ENCODE measurements around the gene GALNT5.
"Not testable (repeated sequence)": the region's sequence is repeated elsewhere in the genome, so short reads cannot be mapped to it uniquely, and the experiment has no call there.

GALNT5 gene

DNA sequence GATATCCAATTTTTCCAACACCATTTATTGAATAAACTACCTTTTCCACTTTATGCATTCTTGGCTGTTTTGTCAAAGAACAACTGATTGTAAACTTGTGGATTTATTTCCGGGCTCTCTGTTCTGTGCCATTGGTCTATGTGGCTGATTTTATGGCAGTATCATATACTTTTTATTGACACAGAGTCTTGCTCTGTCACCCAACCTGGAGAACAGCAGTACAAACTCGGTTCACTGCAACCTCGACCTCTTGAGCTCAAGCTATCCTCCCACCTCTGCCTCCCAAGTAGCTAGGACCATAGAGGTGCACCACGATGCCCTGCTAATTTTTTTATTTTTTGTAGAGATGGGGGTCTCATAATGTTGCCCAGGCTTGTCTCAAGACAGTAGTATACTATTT lies 6.7 kb upstream of the GALNT5 start:
- no peak for DNase-seq

DNA sequence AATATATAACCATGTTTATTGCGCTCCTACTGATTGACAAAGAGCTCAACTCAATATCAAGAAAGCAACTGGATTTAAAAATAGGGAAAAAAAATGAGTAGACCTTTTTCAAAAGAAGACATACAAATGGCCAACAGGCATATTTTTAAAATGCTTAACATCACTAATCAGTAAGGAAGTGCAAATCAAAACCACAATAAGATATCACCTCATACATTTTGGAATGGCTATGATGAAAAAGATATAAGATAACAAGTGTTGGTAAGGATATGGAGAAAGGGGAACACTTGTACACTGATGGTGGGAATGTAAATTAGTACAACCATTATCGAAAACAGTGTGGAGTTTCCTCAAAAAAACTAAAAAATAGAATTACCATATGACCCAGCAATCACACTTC lies 5.6 kb upstream of the GALNT5 start:
- DNase-seq, result no peak

DNA sequence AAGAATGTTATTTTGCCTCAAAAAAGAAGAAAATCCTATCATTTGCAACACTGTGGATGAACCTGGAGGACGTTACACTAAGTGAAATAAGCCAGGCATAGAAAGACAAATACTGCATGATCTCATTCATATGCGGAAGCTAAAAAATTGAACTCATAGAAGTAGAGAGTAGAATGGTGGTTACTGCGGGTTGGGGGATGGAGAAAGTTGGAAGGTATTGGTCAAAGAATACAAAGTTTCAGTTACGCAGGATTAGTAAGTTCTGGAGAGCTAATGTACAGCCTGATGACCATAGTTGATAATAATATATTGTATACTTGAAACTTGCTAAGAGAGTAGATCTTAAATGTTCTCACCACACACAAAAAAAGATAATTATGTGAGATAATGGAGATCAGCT lies 5.0 kb upstream of the GALNT5 start:
- DNase-seq, result no peak

DNA sequence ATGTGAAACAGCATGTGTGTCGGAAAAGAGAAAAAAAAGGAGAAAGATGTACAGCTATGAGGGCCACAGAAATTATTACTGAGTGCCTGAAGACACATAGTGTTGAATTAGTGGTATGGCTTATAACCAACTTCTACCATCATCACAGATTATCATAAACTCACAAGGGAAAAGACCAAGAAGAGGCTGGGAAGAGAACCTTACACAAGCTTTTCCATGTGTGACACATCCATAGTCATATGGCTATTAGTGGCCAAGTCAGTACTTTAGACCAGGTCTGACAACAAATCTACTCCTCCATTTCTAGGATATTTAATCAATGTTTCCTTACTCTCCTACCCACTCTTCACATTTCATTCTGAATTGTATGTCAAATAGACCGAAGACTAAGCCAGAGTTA lies 3.5 kb upstream of the GALNT5 start:
- no peak for DNase-seq

DNA sequence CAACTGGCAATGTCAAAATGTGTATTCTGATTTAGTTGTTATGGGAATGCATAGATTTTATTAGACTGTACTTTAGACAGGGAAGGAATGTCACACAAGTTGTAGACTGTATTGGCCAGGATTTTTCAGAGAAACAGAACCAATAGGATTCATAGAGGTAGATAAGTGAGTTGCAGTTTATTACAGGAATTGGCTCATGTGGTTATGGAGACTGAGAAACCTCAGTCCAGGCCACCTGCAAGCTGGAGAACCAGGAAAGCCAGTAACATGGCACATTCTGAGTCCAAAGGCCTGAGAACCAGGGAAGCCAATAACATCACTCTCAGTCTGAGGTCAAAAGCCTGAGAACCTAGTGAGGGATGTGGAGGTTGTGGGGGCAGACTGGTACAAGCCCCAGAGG lies 1.8 kb upstream of the GALNT5 start:
- DNase-seq, result no peak

DNA sequence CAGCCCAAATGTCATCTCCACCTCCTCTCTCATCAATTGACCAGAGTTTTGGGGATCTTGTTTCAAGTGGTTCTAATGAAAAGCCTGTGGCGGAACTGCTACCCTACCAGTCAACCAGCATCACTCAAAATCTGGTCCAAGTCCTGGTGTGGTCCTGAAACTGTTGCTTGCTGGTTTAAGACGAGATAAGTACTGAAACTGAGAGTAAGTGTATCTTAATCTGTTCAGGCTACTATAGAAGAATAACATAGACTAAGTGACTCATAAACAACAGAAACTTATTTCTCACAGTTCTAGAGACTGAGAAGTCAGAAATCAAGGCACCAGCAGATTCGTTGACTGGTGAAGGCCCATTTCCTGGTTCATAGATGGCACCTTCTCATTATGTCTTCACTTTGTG lies 879 bp upstream of the GALNT5 start:
- DNase-seq, result no peak

DNA sequence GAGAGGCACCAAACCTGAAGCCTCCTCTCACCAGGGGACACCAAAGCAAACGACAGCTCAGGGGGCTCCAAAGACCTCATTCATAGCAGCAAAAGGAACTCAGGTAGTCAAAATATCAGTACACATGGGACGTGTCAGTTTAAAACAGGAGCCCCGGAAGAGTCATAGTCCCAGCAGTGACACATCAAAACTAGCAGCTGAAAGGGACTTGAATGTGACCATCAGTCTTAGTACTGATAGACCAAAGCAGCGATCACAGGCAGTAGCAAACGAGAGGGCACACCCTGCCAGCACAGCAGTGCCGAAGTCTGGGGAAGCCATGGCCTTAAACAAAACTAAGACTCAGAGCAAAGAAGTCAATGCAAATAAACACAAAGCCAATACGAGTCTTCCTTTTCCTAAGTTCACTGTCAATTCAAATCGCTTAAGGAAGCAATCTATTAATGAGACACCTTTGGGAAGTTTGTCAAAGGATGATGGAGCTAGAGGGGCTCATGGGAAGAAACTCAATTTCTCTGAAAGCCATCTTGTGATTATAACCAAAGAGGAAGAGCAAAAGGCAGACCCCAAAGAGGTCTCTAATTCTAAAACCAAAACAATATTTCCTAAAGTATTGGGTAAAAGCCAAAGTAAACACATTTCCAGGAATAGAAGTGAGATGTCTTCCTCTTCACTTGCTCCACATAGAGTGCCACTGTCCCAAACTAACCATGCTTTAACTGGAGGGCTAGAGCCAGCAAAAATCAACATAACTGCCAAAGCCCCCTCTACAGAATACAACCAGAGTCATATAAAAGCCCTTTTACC lies 1.2 kb downstream of the GALNT5 start:
- DNase-seq, result no peak

DNA sequence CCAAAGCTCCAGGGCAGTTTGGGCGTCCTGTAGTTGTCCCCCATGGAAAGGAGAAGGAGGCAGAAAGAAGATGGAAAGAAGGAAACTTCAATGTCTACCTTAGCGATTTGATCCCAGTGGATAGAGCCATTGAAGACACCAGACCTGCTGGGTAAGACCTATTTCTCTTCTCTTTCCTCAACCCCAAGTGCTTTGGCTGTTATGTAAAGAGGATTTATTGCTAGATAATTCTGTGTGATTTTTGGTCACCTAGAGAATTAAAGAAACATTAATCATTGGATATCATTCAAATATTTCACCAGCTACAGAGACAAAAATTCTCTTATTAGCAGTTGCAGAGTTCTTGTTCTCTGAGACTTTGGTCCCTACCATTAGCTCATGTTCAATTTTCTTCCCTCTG lies 1.9 kb downstream of the GALNT5 start:
- DNase-seq, result no peak

DNA sequence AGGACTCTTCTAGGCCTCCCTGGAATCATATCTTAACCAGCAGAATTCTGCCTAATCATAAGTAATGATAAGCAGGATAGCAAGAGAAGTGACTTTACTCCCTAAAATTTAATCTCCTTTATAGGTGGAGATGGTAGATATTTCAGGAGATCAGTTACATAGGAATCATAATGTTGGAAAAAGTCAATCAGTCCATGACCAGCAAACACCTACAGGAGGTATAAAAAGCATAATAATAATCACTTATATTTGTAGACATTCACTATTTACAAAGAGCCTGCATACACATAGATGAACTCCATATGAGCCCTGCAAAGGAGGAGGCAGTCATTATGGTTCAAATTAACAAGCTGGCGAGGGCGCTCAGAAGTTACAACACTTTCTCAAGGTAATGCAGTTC lies 2.5 kb downstream of the GALNT5 start:
- no peak for DNase-seq

DNA sequence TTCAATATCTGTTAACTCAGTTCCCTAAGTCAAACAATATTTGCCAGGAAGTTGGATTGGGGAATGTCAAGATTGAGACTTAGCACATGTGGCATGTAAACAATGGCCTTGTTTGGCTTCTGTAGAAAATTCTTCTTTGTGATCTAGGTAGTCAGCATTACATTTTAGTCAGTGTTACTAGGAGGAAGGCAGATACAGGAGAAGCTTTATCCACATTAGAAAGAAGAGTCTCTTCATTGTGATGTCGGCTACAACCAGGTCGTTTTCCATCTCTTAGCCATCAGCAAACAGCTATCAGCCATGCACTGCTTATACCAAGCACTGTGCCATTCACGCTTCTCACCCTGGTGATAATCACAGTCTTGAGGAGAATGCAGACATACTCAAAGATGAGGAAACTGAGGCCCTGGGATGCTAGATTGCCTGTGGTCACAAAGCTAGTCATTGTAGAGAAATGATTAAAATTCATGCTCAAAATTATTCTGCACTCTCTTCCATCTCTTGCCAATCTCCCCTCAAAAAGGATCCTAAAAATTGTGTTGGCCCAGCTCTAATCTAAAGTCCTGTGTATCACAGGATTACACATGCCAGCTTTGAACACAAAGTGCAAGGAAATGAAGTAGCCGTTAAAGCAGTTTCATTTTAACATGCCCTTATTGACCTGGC lies 3.2 kb downstream of the GALNT5 start:
- no peak for DNase-seq

DNA sequence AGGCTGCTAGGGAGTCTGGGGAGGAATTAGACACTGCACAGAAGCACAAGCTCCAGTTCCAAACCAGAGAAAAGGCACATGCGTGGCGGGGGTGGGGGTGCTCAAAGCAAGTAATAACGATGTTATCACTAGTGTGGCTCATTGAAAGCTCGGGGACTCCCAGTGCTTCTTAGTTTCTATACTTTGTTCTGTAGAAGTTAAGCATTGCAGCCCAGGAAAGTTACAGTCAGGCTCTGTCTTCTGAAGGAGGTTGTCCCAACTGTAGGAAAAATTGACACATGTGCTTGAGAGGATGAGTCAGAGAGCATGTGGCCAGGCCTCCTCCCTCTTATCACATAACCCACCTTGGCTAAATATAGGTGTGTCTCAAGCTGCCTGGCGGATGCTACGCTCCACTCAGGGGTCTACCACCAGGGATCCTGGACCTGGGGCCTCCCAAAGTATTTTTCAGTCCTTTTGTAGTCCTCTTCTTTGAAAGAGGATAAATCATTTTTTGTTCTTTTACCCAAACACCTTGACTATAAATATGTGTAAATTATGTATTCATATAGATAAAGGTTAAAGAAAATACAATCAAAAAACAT lies 3.8 kb downstream of the GALNT5 start:
- DNase-seq, result no peak

DNA sequence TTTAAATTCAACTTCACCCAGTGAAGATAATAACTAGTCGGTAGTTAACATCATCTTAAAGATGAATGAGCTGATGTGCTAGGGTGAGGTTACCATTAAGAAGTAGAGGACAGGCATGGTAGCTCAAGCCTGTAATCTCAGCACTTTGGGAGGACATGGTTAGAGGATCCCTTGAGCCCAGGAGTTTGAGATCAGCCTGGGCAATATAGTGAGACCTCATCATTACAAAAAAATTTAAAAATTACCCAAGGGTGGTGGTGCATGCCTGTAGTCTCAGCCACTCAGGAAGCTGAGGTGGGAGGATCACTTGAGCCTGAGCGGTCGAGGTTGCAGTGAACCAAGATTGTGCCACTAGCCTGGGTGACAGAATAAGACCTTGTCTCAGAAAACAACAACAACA lies 4.7 kb downstream of the GALNT5 start:
- DNase-seq, result no peak

DNA sequence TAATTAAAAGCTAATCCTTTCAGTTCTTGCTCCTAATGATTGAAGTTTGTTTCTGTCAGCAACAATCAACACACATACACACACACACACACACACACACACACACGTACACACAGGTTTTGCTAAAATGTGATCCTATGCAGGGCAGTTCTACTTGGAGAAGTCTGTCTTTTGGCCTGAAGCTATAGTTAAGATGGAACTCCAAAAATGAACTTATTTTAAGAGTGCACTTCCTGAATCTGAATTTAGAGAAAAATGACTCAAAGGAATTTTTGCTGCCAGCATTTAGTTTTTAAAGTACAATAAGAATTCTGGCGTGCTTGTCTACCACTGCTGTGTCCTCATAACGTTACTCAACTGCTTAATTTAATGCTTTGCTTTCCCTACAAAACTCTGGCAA lies 6.6 kb downstream of the GALNT5 start:
- no peak for DNase-seq

DNA sequence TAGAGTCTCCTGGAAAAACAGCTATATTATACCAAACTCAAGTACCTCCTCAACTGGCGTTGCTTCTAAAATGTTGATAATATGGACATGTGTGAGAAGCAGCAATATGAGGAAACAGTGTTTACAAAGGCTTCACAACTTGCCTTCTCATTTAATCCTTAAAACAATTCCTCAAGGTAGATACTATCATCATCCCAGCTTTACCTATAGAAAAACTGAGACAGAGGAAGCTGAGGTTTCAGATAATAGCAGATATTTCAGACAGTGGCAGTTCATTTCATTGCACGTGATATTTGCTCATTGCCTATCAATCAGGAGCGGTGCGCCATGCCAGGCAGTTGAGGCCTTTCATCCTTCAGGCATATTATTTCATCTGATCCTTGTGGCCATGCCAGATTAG lies 8.3 kb downstream of the GALNT5 start:
- DNase-seq, result no peak

DNA sequence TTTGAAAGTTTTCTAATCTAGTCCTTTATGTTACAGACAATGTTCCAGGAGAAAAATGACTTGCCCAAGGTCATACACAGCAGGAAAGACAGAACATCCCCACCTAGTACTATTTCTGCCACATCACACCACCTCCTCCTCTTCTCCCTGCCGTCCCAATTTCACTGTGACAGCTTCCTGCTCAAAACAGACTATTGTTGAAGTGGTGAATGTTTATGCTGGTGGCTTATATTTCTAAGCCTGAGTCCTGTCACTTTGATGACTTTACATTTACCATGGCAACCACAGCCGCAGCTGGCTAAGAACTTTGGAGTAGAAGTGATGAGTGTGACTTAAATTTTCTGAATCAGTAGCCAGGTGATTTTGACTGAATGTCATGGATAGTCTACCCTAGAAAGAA lies 10.0 kb downstream of the GALNT5 start:
- no peak for DNase-seq

DNA sequence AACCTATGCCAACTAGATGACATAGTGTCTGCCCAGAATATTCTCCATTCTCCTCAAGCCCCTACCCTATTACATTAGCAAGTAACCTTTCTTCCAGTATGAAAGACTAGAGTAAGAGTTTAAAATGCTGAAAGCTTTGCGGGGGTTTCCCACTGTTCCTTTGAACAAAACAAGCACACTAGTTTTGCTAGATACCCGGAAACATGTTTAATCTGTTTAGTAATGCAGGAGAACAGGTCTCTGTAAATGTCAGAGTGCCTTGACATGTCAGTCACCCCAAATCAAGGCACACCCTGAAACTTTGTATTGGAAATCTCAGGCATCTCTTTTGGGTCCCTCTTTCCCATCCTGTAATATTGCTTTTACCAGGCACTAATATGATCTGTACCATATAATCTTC lies 11.6 kb downstream of the GALNT5 start:
- no peak for DNase-seq

DNA sequence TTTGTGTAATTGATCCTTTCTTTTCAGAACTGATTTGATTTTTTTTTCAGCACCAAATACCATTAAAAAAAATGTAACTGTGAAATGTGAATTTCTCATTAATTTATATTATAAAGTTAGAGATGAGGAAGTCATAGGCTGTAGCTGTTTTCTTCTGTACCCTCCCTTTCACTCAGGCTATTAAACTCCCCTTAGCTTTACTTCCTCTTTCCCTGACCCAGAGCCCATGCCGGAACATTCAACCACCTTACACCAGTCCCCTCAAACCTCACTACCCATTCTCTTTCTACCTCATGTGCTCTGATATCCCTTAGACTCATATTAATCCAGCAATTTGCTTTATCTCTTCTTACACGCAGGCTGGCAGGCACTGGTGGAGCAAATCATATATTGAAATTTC lies 12.4 kb downstream of the GALNT5 start:
- DNase-seq, result no peak

DNA sequence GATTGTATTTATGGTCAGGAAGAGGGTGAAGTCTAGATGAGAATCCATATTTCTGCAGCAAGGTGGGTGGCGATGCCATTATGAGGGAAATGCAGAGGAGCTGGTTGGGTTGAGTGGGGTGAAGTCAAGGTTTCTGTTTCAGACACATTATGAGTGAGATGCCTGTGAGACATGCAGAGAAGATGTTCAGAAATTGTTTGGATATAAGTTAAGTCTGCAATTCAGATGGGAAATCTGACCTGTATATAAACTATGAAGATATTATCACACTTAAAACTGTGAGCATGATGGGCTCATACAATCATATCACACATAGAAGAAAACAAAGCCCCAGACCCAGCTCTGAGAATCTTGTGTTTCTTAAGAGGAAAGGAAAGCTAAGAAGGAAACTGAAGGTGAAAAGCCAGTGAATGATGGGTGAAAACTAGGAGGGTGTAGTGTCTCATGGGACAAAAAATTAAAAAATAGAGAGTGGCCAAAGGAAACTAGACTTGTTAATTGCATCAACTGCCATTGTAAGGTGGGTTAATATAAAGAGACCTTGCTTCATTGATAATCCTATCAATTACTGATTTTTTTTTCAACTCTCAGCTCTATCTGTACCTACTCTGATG lies 14.2 kb downstream of the GALNT5 start:
- DNase-seq, result no peak

DNA sequence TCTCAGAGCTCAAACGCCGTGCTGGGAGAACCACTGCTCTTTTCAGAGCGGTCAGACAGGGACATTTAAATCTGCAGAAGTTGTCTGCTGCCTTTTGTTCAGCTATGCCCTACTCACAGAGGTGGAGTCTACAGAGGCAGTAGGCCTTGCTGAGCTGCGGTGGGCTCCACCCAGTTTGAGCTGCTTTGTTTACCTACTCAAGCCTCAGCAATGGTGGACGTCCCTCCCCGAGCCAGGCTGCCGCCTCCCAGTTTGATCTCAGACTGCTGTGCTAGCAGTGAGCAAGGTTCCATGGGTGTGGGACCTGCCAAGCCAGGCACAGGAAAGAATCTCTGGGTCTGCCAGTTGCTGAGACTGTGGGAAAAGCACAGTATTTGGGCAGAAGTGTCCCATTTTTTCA lies 21.8 kb downstream of the GALNT5 start:
- DNase-seq, result not testable (repeated sequence)

DNA sequence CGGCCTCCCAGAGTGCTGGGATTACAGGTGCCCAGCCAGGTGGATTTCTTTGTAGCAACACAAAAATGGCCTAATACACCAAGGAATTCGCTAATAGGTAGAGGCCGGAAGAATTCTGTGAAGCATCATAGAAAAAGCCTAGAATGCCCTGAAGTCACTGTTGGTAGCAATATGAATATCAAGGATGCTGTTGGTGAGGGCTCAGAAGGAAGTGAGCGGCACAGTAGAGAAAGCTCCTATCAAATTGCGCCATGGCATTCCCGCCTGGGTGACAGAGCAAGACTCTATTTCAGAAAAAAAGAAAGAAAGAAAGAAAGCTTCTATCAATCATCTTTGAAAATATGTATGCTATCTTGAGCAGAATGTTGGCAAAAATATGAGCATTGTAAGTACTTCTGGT lies 23.8 kb downstream of the GALNT5 start:
- no peak for DNase-seq

DNA sequence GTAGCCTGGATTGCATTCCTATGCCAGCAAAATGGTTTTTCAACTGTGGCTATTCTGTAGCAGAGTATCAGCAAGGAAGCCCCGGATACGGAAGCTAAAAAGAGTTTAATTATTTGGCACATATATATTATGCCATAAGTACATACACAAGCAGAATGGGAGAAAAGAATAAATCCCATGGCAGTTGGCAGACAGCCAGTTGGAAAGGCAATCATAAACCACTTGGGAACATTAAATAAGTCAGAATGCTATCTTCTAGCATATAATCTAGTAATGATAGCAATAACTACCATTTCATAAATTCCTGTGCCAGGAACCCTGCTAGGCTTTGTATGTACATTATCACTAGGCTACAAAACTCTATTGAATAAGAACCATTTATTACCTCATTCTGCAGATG lies 26.0 kb downstream of the GALNT5 start:
- no peak for DNase-seq

DNA sequence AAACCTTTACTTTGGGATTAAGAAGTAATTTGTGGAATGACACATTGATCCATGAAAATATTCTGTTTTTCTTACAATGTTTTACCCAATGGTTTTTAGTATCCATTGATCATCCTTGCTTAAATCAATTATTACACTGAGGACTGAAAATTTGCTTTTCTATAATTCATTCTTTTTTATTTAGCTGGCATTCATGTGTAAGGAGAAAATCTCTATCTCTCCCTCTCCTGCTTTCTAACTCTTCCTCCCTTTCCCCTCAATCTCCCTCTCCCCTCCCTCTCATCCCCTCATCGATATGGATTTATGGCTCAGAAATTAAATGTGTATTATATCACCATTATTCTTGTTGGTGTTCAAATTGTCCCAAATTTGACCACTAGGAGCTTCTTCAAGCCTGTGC lies 29.7 kb downstream of the GALNT5 start:
- no peak for DNase-seq

DNA sequence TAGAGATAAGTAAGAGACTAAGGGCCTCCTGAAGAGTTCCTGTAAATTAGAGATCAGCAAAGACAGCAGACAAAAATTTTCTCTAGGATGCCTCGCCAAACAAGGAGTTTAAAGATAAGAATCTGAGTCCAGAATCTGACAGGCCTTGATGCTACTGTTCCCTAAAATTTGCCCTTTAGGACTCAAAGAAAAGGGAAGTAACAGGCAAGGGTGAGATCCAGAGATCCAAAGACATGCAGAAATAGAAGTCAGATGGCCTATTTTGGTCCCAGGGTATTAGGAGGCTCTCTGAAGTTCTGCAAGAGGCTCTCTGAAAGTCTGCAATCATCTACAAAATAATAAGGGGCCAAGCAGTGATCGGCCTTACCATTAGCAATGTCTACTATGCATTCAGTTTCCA lies 33.0 kb downstream of the GALNT5 start:
- DNase-seq, result no peak

DNA sequence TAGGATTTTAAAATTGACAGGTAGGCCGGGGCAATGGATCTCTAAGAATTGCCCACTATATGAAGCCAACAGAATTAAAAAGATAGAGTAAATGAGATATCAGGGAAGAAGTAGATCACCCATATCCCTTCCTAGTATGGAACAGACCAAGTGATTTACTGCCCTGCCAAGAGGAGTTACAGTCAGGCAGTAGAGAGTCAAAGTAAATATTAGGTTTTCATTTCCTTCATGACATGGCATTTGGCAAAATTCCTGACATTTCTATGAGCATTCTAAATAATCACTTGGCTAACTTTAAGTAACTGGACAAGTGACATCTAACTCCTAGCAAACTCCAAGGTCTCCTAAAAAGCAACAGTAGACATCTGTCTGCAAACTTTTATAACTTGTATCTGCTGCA lies 33.5 kb downstream of the GALNT5 start:
- no peak for DNase-seq
